B cell (primary cell): Measurements from ENCODE around the gene TEX35. TPM values are rescaled to one million over a fixed set of nuclear protein-coding genes. Genes with fewer than 3 reads are reported as not detected.

ENCODE experiments used
- ATAC-seq: fragments of 200-7000 bp; cut with Tn5 transposase; one replicate; pipeline ENCODE4 v1.10.0; 2021; ENCODE audit warnings: low read depth, mild to moderate bottlenecking, moderate number of reproducible peaks, moderate library complexity
- CTCF ChIA-PET: fragments of 350-600 bp; sonication (Branson Sonifier 250); formaldehyde crosslinking; loops from one replicate; lab custom pipeline; 2021; ENCODE audit warnings: antibody characterized with exemption, inconsistent platforms; lab: Charles Lee
- POLR2A ChIA-PET: fragments of 350-600 bp; sonication (Branson Sonifier 250); formaldehyde crosslinking; loops from one replicate; lab custom pipeline; 2021; ENCODE audit warnings: antibody characterized with exemption; lab: Charles Lee
- DNase-seq: peaks from one replicate; pipeline ENCODE4 v3.0.0; 2013
- H2AFZ ChIP-seq: 2 replicates; pipeline ENCODE4 v1.6.1; 2012; ENCODE audit warnings: mild to moderate bottlenecking, low read depth, low read length; ENCODE audit not compliant: insufficient read depth, poor library complexity, severe bottlenecking
- H3K27ac ChIP-seq, 2 donors: 1 replicate in 1 of 2; 2 replicates in 1 of 2; pipeline ENCODE4 v1.5.1; 2012 to 2013; ENCODE audit warnings: low read length in 2 of 2, mild to moderate bottlenecking in 2 of 2, moderate library complexity in 1 of 2
- H3K27me3 ChIP-seq, 4 experiments: fragments of 200-600 bp in 1 of 4; sonication (generic) in 1 of 4; replicated peaks in 1 of 4; 1 replicate in 2 of 4; 2 replicates in 2 of 4; pipeline versions ENCODE4 v1.6.1 to v1.7.0; 2013 to 2016; ENCODE audit warnings: low read length in 3 of 4, mild to moderate bottlenecking in 2 of 4, mixed read lengths in 1 of 4, moderate library complexity in 1 of 4; ENCODE audit not compliant: insufficient read depth in 4 of 4, control insufficient read depth in 3 of 4; ENCODE audit errors: control extremely low read depth in 1 of 4
- H3K36me3 ChIP-seq, 2 experiments: replicated peaks in 1 of 2; 1 replicate in 1 of 2; 2 replicates in 1 of 2; pipeline versions ENCODE4 v1.6.1 to v1.7.1; 2013; ENCODE audit warnings: low read length in 1 of 2; ENCODE audit not compliant: insufficient read depth in 2 of 2, control insufficient read depth in 1 of 2; ENCODE audit errors: control extremely low read depth in 1 of 2, extremely low read depth in 1 of 2
- H3K4me1 ChIP-seq, 2 donors: fragments of 200-600 bp in 1 of 2; sonication (generic) in 1 of 2; 1 replicate in 1 of 2; 2 replicates in 1 of 2; pipeline versions ENCODE4 v1.5.1 to v1.6.1; 2013 to 2017; ENCODE audit warnings: low read length in 2 of 2; ENCODE audit not compliant: control insufficient read depth in 2 of 2, insufficient read depth in 2 of 2
- H3K4me2 ChIP-seq: replicated peaks from 2 replicates; pipeline ENCODE3; 2012; ENCODE audit warnings: mild to moderate bottlenecking, low read depth, low read length; ENCODE audit not compliant: poor library complexity, severe bottlenecking
- H3K4me3 ChIP-seq, 5 experiments: fragments of 200-600 bp in 1 of 5; sonication (generic) in 1 of 5; 1 replicate in 3 of 5; 2 replicates in 2 of 5; pipeline versions ENCODE4 v1.5.1 to v1.7.0; 2011 to 2016; ENCODE audit warnings: low read length in 4 of 5, mild to moderate bottlenecking in 4 of 5, low read depth in 2 of 5, control low read depth in 1 of 5, moderate library complexity in 1 of 5; ENCODE audit not compliant: insufficient read depth in 1 of 5; ENCODE audit errors: control extremely low read depth in 1 of 5, extremely low read depth in 1 of 5
- H3K79me2 ChIP-seq: fragments of 200-600 bp; sonication (generic); one replicate; pipeline ENCODE4 v1.6.0; 2016; ENCODE audit warnings: low read length; ENCODE audit not compliant: control insufficient read depth, insufficient read depth
- H3K9ac ChIP-seq: fragments of 200-600 bp; sonication (generic); 2 replicates; pipeline ENCODE4 v1.6.1; 2017; ENCODE audit warnings: mild to moderate bottlenecking, low read length, moderate library complexity
- H3K9me3 ChIP-seq, 3 donors: one replicate each; pipeline versions ENCODE4 v1.6.1 to v1.7.1; 2013; ENCODE audit warnings: low read length in 2 of 3; ENCODE audit not compliant: control insufficient read depth in 2 of 3, insufficient read depth in 1 of 3; ENCODE audit errors: control extremely low read depth in 1 of 3
- H4K20me1 ChIP-seq: 2 replicates; pipeline ENCODE4 v1.6.0; 2012; ENCODE audit warnings: mild to moderate bottlenecking, low read length; ENCODE audit not compliant: insufficient read depth, control insufficient read depth, poor library complexity, severe bottlenecking
- H3K27ac Mint-ChIP-seq: one replicate; pipeline ENCODE4 v1.8.0; 2021; ENCODE audit warnings: mixed read lengths
- H3K27me3 Mint-ChIP-seq: one replicate; pipeline ENCODE4 v1.8.0; 2021; ENCODE audit warnings: mixed read lengths
- H3K4me1 Mint-ChIP-seq: one replicate; pipeline ENCODE4 v1.8.0; 2021; ENCODE audit warnings: mixed read lengths
- H3K4me3 Mint-ChIP-seq: one replicate; pipeline ENCODE4 v1.8.0; 2021; ENCODE audit warnings: mixed read lengths
- H3K9me3 Mint-ChIP-seq: one replicate; pipeline ENCODE4 v1.8.0; 2022; ENCODE audit warnings: mixed read lengths; ENCODE audit not compliant: insufficient read depth
- CTCF ChIP-seq: fragments of 200-600 bp; IDR thresholded peaks from one replicate; pipeline ENCODE4 v1.8.0; 2022; ENCODE audit warnings: antibody characterized with exemption, mild to moderate bottlenecking
- EZH2 ChIP-seq: IDR thresholded peaks from 2 replicates; pipeline ENCODE4 v1.6.1; 2012; ENCODE audit warnings: borderline replicate concordance, low read depth, mild to moderate bottlenecking, moderate library complexity, low read length; ENCODE audit not compliant: insufficient read depth, poor library complexity, severe bottlenecking
- WGBS: methylation state at CpG from one replicate; pipeline ENCODE4 v1.1.5; 2013; ENCODE audit warnings: missing lambda C conversion rate; ENCODE audit not compliant: insufficient coverage; 5-methylcytosine and 5-hydroxymethylcytosine counted together
- intact Hi-C: fragments of 100-400 bp; cut with micrococcal nuclease; formaldehyde crosslinking; loops from one replicate; pipeline ENCODE4 v1.10.0; 2022
- polyA plus RNA-seq: library from polyadenylated mRNA; depleted of rRNA; stranded (reverse); fragments of >200 nt; gene quantifications from 2 replicates; pipeline ENCODE4 v1.2.3, GENCODE V29; 2012
- total RNA-seq, 2 donors: library from RNA; stranded (reverse); fragments of 120-200 nt in 1 of 2; gene quantifications; 1 replicate in 1 of 2; 2 replicates in 1 of 2; pipeline versions ENCODE4 v1.2.3 to v1.2.4, GENCODE V29; 2013 to 2022

The TEX35 gene
- total and polyA plus RNA-seq, 2 donors (not counting 1 experiment from before 2014, with no cell fraction given): 0.09 TPM; not detected in 1

- H3K27ac ChIP-seq: peak overlapping the region in 1 of 2 donors; percentile 66
- peaks cover 0 to 15% (median 0%) of the 10 kb centered on the region in 3 donors for H3K9me3 ChIP-seq
- H3K27me3 Mint-ChIP-seq: no peaks in the 10 kb centered on the region
- peaks cover 76% of the 10 kb centered on the region for H3K4me1 Mint-ChIP-seq
- H3K4me1 ChIP-seq: peaks cover 31 to 50% of the 10 kb centered on the region in 2 donors
- TF ChIP-seq CTCF (no peak), EZH2 (no peak)
- 98% methylated on average over 4 of the region's 8 CpGs for WGBS
- no peak overlapping the region for H3K9ac ChIP-seq
- no peak overlapping the region for H2AFZ ChIP-seq
- intact Hi-C loops: no loop called here
- peak overlapping the region; percentile 1 for H3K4me2 ChIP-seq
- H3K9me3 Mint-ChIP-seq: peaks cover 6% of the 10 kb centered on the region
- H3K79me2 ChIP-seq: peaks cover 10% of the 10 kb centered on the region
- no peak overlapping the region for H3K4me3 Mint-ChIP-seq
- H3K27me3 ChIP-seq: no peaks in the 10 kb centered on the region
- CTCF ChIA-PET: no interaction called here
- peaks cover 0 to 7% of the 10 kb centered on the region in 2 experiments for H3K36me3 ChIP-seq
- ATAC-seq: no peak
- DNase-seq: no peak
- POLR2A ChIA-PET: no interaction called here
- H3K4me3 ChIP-seq: no peak overlapping the region
- peak overlapping the region; percentile 84 for H3K27ac Mint-ChIP-seq
- no peaks in the 10 kb centered on the region for H4K20me1 ChIP-seq
These were observed 48.0 kb downstream of the TEX35 start for GRCh38 chr1:178560871-178561376.

GRCh38 chr1:178563099-178563820 is 50.4 kb downstream of the TEX35 start:
- H3K9me3 Mint-ChIP-seq: peaks cover 6% of the 10 kb centered on the region
- H4K20me1 ChIP-seq: no peaks in the 10 kb centered on the region
- H3K4me3 Mint-ChIP-seq: no peak overlapping the region
- H3K27me3 Mint-ChIP-seq: no peaks in the 10 kb centered on the region
- no peak overlapping the region for H3K9ac ChIP-seq
- peak overlapping the region; percentile 11 to 58 for H3K27ac ChIP-seq
- H3K4me2 ChIP-seq: no peak overlapping the region
- peaks cover 83% of the 10 kb centered on the region for H3K4me1 Mint-ChIP-seq
- intact Hi-C loops: no loop called here
- H3K79me2 ChIP-seq: peaks cover 16% of the 10 kb centered on the region
- H2AFZ ChIP-seq: no peak overlapping the region
- peak overlapping the region; percentile 54 for H3K27ac Mint-ChIP-seq
- ChIA-PET CTCF (interaction anchor here (1.4 to 2.3 kb wide), 2 partner anchors 20 kb away, joined by 4 to 6 read pairs; no protein-coding TSS in a partner anchor), POLR2A (interaction anchor here (0.7 kb wide), 1 partner anchor 162 kb away, joined by 3 read pairs; no protein-coding TSS in a partner anchor)
- 86% methylated on average over 5 of the region's 7 CpGs for WGBS
- peaks cover 37 to 55% of the 10 kb centered on the region in 2 donors for H3K4me1 ChIP-seq
- no peaks in the 10 kb centered on the region for H3K27me3 ChIP-seq
- no peak overlapping the region for H3K4me3 ChIP-seq
- DNase-seq: no peak
- ATAC-seq: no peak
- peaks cover 0 to 11% of the 10 kb centered on the region in 2 experiments for H3K36me3 ChIP-seq
- peaks cover 1 to 20% (median 6%) of the 10 kb centered on the region in 3 donors for H3K9me3 ChIP-seq
- TF ChIP-seq CTCF (no peak), EZH2 (no peak)
